ENCODE measurements around the gene SLC6A12. TPM values are rescaled to one million over a fixed set of nuclear protein-coding genes. Genes with fewer than 3 reads are reported as not detected.

Gene SLC6A12
- total and polyA plus RNA-seq, 2 donors (not counting 3 experiments of a cell fraction or from before 2014, with no cell fraction given), result not detected

DNA sequence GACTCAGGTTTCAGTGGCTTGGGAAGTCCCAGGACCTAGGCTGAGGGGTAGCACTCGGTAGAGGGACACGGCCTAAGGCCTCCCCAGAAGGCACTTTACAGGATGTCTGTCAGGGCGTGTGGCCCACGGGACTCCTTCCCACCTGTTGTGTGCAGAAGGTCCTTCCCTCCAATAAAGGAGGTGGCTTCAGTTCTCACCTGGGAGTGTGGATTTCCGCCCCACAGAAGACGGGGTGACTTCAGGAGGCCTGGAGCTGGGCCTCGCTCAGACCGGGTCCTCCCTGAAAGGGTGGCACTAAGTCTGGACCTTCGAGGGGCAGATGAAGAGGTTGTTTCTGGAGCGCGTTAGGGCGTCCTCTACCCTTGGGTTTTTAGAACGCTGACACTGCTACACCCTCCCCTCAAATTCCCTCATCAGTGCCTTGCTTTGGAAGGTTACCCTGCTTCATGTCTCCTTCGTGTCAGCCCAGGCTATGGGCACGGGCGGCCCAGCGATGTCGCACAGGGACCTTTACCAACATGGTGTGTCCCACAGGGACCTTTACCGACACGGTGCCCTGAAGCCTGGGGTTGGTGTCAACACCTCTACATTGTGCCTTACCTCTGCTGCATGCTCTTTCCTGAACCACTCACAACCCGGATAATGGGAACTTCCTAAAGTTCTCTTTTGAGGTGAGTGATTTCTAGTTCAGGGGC is 7.1 kb downstream of the SLC6A12 start:
- H3K27ac ChIP-seq (ENCODE audit: insufficient read depth, low read depth, low read length), result no peak overlapping the region
- ChIA-PET CTCF (no interaction called here), POLR2A (no interaction called here)
- no peaks in the 10 kb centered on the region for H3K4me1 ChIP-seq (ENCODE audit: control insufficient read depth, extremely low read depth, insufficient read depth, low read length)
- TF ChIP-seq EZH2 (IDR thresholded peaks at IDR 0.05; ENCODE audit: borderline replicate concordance, low read depth, low read length, severe bottlenecking), result no peak
- no peak for TF ChIP-seq POLR2AphosphoS5 (IDR thresholded peaks at IDR 0.05; ENCODE audit: insufficient read depth, low read depth, low read length)
- TF ChIP-seq FOS (IDR thresholded peaks at IDR 0.05; ENCODE audit: borderline replicate concordance, insufficient read depth, low read length), result no peak
- FAIRE-seq (no peak), DNase-seq (ENCODE audit: low read depth, low spot score) (no peak)
- H4K20me1 ChIP-seq (replicated peaks; ENCODE audit: control insufficient read depth, extremely low read depth, insufficient read depth, low read length), result no peaks in the 10 kb centered on the region
- no peaks in the 10 kb centered on the region for H3K79me2 ChIP-seq (ENCODE audit: control insufficient read depth, insufficient read depth, low read length)
- no peak overlapping the region for H2AFZ ChIP-seq (ENCODE audit: low read depth, low read length)
- no peaks in the 10 kb centered on the region for H3K9me3 ChIP-seq (replicated peaks; ENCODE audit: control insufficient read depth, insufficient read depth, low read length)
- no peaks in the 10 kb centered on the region for H3K36me3 ChIP-seq (ENCODE audit: control insufficient read depth in 2 of 2, extremely low read depth in 1 of 2, insufficient read depth in 2 of 2, low read length in 2 of 2)
- no peak overlapping the region for H3K4me3 ChIP-seq (replicated peaks in 1 of 3; ENCODE audit: insufficient read depth in 1 of 3, low read depth in 1 of 3, low read length in 3 of 3)
- no peak overlapping the region for H3K9ac ChIP-seq (replicated peaks; ENCODE audit: extremely low read depth, insufficient read depth, low read length)
- no TSS peak for BruUV-seq (replicated peaks)
- no peak overlapping the region for H3K4me2 ChIP-seq (ENCODE audit: insufficient read depth, low read length)
- intact Hi-C loops (cut with micrococcal nuclease) (no loop called here), dilution Hi-C loops (cut with MboI; ENCODE audit: extremely low pct_ligation_motif_present, low sequenced_read_pairs) (no loop called here)
- H3K27me3 ChIP-seq (ENCODE audit: control insufficient read depth in 2 of 2, insufficient read depth in 2 of 2, low read length in 2 of 2), result peaks cover 9 to 18% of the 10 kb centered on the region in 2 experiments
- H3K9me1 ChIP-seq (replicated peaks; ENCODE audit: control insufficient read depth, extremely low read depth, insufficient read depth, low read length), result no peaks in the 10 kb centered on the region

DNA sequence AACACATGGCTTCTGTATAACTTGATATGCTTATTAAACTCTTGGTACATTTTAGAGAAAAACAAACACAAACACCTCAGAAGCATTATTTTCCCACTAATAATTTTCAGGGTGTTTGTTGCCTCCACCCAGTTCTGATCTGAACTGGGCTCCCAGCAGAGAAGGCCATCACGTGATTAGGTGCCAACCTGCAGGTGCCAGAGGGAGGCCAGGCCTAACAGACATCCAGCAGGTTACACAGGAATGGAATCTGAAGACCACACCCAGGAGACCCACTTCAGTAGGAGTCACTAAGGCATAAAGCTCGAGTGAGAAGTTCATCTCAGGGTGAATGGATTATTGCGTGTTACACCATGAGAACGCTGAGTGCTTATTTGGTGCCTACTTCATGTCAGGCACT is 8.9 kb downstream of the SLC6A12 start:
- TF ChIP-seq GATA2 (IDR thresholded peaks at IDR 0.05; ENCODE audit: insufficient read depth, insufficient read length, low read depth, low read length) (no peak), FOS (IDR thresholded peaks at IDR 0.05; ENCODE audit: borderline replicate concordance, insufficient read depth, low read length) (no peak), POLR2AphosphoS5 (IDR thresholded peaks at IDR 0.05; ENCODE audit: insufficient read depth, low read depth, low read length) (no peak), MYC (IDR thresholded peaks at IDR 0.05; ENCODE audit: low read depth, low read length) (no peak), POLR2A (IDR thresholded peaks at IDR 0.05; ENCODE audit: low read depth, low read length) (no peak), EZH2 (IDR thresholded peaks at IDR 0.05; ENCODE audit: borderline replicate concordance, low read depth, low read length, severe bottlenecking) (no peak), JUN (IDR thresholded peaks at IDR 0.05; ENCODE audit: borderline replicate concordance, insufficient read depth, insufficient read length, low read depth) (no peak)
- TF ChIP-seq, protein P1, sequence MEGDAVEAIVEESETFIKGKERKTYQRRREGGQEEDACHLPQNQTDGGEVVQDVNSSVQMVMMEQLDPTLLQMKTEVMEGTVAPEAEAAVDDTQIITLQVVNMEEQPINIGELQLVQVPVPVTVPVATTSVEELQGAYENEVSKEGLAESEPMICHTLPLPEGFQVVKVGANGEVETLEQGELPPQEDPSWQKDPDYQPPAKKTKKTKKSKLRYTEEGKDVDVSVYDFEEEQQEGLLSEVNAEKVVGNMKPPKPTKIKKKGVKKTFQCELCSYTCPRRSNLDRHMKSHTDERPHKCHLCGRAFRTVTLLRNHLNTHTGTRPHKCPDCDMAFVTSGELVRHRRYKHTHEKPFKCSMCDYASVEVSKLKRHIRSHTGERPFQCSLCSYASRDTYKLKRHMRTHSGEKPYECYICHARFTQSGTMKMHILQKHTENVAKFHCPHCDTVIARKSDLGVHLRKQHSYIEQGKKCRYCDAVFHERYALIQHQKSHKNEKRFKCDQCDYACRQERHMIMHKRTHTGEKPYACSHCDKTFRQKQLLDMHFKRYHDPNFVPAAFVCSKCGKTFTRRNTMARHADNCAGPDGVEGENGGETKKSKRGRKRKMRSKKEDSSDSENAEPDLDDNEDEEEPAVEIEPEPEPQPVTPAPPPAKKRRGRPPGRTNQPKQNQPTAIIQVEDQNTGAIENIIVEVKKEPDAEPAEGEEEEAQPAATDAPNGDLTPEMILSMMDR (IDR thresholded peaks at IDR 0.05; ENCODE audit: extremely low read depth in 1 of 2, insufficient read depth in 1 of 2, low read depth in 1 of 2, low read length in 2 of 2), result no peak
- TF ChIP-seq, protein P2, sequence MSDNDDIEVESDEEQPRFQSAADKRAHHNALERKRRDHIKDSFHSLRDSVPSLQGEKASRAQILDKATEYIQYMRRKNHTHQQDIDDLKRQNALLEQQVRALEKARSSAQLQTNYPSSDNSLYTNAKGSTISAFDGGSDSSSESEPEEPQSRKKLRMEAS (IDR thresholded peaks at IDR 0.05; ENCODE audit: insufficient read depth, insufficient read length), result no peak
- H3K4me2 ChIP-seq (ENCODE audit: insufficient read depth, low read length), result no peak overlapping the region
- H3K36me3 ChIP-seq (ENCODE audit: control insufficient read depth in 2 of 2, extremely low read depth in 1 of 2, insufficient read depth in 2 of 2, low read length in 2 of 2), result no peaks in the 10 kb centered on the region
- CTCF ChIA-PET, result no interaction called here
- DNase-seq (ENCODE audit: low read depth, low spot score), result no peak
- H3K27me3 ChIP-seq (ENCODE audit: control insufficient read depth in 2 of 2, insufficient read depth in 2 of 2, low read length in 2 of 2), result peaks cover 13 to 18% of the 10 kb centered on the region in 2 experiments
- H3K79me2 ChIP-seq (ENCODE audit: control insufficient read depth, insufficient read depth, low read length), result no peaks in the 10 kb centered on the region
- H4K20me1 ChIP-seq (replicated peaks; ENCODE audit: control insufficient read depth, extremely low read depth, insufficient read depth, low read length), result no peaks in the 10 kb centered on the region
- H2AFZ ChIP-seq (ENCODE audit: low read depth, low read length), result no peak overlapping the region
- no peaks in the 10 kb centered on the region for H3K9me1 ChIP-seq (replicated peaks; ENCODE audit: control insufficient read depth, extremely low read depth, insufficient read depth, low read length)
- POLR2A ChIA-PET, result no interaction called here
- H3K9ac ChIP-seq (replicated peaks; ENCODE audit: extremely low read depth, insufficient read depth, low read length), result no peak overlapping the region
- H3K27ac ChIP-seq (ENCODE audit: insufficient read depth, low read depth, low read length), result no peak overlapping the region
- no peak for FAIRE-seq
- H3K4me1 ChIP-seq (ENCODE audit: control insufficient read depth, extremely low read depth, insufficient read depth, low read length), result no peaks in the 10 kb centered on the region
- dilution Hi-C loops (cut with MboI; ENCODE audit: extremely low pct_ligation_motif_present, low sequenced_read_pairs) (no loop called here), intact Hi-C loops (cut with micrococcal nuclease) (no loop called here)
- no TSS peak for BruUV-seq (replicated peaks)
- H3K4me3 ChIP-seq (replicated peaks in 1 of 3; ENCODE audit: insufficient read depth in 1 of 3, low read depth in 1 of 3, low read length in 3 of 3), result no peak overlapping the region
- H3K9me3 ChIP-seq (replicated peaks; ENCODE audit: control insufficient read depth, insufficient read depth, low read length), result no peaks in the 10 kb centered on the region

Measured in endothelial cell of umbilical vein (primary cell).